ENCODE measurements around the gene TMEM200B.
"Not testable (repeated sequence)": the region's sequence is repeated elsewhere in the genome, so short reads cannot be mapped to it uniquely, and the experiment has no call there.

TMEM200B gene

DNA sequence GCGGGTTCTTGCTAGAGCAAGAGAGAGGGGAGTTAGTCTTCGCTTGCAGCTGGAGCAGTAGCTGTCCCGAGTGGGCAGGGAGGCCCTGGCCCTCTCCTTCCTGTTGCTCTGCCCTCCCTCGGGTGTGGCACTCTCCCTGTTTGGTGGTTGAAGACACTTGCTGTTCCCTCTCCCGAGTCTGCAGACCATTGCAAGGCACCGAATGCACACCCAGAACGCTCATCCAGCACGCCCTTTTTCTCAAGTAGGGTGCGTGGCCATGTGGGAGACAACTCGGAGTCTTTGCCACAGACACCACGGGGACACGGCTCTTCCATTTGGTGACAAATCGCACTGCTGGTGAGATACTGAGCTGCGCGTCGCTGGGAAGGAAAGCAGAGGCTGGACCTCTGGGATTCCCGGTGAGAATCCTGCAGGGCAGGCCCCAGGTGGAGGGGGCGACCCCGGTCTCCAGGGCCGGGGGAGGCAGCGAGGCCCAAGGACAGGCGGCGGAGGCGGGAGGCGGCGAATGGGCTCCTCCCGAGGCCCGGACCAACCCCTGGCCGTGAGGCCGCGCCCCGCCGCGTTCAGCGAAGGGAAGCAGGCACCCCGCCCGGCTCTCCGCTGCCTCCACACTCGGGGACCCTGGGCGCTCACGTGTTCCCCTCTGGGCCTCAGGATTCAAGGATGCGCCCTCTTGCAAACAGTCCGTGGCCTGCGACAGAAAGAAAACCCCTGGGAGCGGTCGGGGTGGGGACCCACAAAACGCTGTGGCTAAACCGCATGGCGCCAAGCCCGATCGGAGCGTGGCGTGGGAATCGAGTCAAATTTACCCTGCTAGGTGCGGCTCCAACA is 10.4 kb upstream of the TMEM200B start:
- DNase-seq = no peak

DNA sequence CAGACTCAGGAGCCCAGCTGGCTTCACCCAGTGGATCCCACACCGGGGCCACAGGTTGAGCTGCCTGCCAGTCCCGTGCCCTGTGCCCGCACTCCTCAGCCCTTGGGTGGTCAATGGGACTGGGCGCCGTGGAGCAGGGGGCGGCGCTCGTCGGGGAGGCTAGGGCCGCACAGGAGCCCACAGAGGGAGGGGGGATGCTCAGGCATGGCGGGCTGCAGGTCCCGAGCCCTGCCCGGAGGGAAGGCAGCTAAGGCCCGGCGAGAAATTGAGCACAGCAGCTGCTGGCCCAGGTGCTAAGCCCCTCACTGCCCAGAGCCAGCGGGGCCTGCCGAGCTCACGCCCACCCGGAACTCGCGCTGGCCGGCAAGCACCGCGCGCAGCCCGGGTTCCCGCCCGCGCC is 7.4 kb upstream of the TMEM200B start:
- not testable (repeated sequence) for DNase-seq

DNA sequence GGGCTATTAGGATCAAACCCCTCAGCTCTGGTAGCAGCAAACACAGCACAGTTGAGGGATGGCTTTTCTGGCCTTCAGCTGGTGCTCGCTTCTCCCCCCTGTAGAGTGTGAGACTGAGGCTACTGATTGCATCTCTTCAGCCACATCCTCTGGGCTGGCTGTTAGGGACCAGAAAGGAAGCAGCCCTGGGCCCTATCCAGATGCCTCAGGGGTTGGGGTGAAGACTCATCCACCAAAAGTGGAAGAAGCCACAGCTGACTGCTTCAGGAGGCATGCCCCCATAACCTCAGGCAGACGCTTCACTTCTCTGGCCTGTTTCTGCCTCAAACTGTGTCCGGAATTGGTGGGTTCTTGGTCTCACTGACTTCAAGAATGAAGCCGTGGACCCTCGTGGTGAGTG is 6.2 kb upstream of the TMEM200B start:
- DNase-seq = no peak

DNA sequence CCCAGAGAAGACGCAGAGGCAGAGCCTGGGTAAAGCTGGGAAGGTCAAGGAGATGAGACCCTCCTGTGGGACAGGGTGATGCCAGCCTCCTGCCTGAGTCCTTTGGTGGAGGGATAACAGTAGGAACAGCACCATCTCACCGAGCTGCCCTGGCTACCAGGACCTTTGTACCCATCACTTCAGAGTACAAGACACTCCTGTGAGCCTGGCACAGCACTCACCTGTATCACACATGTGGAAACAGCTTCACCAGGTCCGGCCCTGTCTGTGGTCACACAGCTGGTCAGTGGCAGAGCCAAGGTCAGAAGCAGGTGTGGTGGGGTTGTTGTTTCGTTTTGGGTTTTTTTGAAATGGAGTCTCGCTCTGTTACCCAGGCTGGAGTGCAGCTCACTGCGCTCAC is 5.0 kb upstream of the TMEM200B start:
- no peak for DNase-seq

DNA sequence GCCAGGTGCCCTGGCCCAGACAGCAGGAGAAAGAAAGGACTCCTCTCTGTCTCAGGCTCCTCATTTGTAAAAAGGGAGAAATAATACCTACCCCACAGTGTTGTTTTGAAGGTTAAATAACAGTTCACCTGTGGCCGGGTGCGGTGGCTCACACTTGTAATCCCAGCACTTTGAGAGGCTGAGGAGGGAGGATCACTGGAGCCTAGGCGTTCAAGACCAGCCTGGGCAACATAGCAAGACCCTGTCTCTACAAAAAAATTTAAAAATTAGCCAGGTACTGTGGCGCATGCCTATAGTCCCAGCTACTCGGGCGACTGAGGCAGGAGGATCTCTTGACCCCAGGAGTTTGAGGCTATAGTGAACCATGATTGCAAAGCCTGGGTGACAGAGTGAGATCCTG is 2.5 kb upstream of the TMEM200B start:
- no peak for DNase-seq

DNA sequence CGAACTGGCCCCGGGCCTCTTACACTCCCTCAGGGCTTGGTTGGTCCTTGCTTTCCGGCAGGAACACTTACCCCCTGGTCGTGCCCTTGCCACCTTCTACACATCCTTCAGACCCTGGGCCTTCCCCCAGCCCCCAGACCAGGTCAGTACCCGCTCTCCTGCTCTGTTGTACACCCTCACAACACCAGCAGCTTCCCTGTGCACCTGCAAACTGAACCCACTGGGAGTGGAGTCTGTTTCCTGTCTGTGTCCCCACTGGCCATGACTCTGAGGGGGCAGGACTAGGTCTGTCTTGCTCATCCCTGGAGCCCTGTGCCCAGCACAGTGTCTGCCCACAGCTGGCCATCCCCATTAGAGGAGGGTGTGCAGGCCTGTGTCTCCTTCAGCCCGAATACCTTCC is 2.1 kb upstream of the TMEM200B start:
- DNase-seq = no peak

DNA sequence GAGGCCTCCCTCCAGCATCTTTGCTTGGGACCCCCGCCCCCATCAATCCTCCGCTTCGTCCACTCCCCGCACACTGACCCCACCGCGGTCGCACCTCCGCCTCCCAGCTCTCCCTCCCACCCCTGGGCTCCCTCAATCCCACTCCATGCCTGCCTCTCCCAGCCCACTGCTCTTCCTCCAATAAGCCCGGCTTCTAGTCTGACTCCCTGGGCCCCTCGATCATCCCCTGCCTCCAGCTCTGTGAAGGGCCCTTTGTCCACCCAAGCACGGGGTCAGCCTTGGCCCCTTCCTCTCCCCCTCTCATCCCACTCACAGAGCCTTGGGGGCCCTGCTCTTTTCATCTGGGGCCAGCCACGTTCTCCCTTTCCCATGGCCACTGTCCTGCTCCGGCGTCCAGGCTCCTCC is 1.5 kb upstream of the TMEM200B start:
- no peak for DNase-seq

DNA sequence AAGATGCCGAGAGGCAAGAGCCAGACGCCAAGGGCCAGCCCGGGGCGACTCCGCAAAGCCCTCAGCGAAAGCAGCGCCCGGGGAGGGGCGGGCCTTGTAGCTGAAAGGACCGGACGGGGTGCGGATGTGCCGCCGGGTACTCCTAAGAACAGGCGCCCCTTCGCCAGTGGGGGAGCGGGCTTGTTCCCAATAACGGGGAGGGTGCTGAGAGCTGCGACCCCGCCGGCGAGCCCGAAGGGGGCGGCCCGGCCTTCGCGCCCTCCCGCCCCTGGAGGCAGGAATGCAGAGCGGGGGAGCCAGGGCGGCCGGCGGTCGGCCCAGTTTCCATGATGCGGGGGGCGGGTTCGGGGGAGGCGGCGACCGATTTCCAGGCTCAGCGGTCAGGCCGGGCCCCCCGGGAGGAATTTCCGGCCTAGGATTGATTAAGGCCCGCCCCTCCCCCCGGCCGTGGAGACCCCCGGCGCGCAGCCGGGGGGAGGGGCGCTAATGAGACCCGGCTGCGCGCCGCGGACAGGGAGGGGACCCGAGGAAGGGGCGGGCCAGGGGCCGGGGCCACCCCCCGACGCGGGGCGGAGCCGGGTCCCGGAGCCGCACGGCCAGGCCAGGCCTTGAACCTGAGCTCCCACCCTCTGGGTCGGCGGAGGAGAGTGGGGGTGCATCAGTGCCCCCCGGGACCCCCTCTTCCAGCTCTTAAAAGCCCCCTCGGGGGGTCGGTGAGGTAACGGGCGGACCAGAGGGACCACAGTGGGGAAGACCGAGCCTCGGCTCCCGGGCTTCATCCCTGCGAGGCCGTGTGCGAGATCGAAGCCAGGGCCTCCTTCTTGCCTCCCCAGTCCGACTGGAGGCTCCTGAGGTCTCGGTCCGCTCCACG is 898 bp upstream of the TMEM200B start:
- no peak for DNase-seq

DNA sequence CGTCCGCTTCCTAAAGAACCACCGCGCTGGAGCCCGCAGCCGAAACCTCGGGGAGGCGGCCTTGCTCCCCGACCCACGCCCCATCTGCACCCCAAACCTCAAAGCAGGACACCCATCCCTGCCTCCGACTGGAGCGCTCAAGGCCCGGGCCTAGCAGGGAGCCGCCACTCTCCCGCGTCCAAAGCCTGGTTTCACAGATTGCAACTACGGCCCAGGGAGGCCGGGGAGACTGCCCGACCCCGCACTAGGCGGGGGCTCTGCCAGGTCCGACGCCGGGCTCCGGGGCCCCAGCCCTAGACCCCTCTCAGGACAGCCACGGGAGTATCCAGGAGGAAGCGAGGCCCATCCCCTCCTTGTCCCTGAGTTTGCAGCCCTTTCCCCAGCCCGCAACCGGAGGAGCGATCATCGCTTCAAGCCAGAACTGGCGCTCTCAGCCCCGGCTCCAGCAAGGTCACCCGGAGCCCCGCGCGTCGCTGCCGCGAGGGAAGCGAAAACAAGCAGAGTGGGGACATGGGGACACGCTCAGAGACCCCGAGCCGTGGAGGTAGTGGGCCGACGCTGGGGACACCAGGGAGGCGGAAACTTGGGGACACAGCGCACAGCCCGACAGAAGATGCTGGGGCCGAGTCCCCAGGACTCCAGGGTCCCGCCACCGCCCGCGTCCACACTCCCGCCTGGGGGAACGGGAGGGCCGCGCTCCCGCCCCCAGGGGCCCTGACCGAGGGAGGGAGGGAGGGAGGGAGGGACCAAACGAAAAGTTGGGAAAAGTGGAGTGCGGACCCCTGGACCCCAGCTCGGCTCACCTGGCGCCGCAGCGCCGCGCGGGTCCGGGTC is 433 bp downstream of the TMEM200B start:
- no peak for DNase-seq

DNA sequence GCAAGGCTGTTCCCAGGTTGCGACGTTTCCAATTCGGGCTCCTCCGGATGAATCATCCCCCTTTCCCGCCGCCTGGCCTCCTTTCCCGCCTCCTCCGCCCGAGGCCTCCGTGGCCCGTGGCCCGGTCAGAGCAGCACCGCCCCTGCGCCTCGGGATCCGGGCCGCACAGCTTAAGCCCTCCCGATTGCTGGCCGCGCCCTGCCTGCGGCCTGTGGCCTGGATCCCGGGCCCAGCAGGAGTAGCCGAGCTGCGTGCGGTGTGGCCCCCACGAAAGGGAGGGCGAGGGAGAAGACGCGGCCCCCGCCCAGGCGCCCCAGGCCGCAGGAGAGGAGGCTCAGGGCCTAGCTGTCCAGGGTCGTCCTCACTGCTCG is 1.0 kb downstream of the TMEM200B start:
- no peak for DNase-seq

DNA sequence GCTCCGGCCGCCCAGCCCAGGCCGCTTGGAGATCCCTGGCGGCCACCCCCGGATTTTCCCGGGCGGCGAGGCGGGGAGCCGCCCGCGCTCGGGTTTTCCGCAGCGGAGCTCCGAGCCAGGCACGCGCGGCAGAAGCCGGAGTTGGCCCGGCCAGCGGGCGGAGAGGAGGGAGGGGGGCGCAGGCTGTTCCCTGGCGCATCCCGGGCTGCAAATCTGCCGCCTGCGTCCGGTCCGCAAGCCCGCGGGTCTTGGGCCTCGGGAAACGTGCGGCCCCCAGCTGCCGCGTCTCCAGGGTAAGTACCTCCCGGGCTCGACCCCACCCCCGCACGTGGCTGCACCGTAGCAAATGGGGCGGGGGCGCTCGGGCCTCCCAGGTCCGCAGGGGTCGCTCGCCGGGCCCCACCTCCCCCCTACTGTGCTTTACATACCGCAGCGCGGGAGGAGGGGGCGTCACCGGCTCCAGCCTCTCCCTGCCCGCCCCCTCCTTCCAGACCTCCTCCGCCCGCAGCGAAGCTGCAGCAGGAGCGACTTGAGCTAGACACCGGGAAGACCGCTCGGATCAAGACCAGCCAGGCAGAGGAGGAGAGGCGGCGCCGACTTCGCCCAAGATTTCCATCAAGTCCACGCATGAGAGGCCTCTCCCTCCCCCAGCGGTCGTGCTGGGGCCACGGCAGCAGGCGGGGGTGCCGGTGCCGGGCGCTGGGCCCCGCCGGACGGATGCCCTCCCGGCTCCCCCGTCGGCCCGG is 1.6 kb downstream of the TMEM200B start:
- DNase-seq = no peak

DNA sequence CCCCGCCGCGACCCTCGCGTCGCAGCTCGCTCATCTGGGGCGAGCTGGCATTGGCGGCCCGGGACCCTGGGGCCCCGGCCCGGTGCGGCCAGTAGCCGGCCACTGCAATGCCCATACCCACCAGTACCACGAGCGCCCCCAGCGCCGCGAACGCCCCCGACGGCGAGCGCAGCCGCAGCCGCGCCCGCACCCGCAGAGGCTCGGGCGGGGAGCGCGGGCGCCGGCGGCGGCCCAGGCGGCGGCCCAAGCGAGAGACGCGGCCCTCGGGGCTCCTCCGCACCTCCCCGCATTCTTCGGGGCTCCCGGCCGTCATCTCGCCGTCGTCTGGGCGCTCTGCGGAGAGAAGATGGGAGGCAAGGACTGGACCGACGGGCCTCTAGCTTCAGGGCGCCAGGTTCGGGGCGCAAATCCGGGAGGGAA is 2.2 kb downstream of the TMEM200B start:
- DNase-seq = no peak

DNA sequence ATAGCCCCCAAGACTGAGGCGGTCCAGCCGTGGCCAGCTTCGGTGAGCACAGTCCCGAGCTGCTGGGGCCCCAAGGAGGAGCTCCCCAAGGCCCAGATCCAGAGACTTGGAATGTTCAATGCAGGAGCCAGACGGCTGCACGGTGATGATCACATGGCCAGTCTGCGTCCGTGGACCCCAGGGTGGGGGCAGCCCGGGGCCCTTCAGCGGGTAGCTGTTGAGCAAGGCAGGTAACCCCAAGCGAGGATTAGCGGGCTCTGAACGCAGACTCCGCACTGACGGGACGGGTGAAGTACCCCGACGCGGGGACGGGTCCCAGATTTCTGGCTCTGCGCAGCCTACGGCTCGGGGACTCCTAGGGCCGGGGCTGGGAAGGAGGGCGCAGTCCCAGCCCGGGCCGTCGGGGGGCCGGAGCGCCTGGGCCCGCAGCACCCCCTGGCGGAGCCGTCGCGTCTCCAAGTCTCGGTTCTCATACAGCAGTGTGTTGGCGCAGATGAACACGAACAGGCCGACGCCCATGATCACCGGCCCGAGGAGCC is 2.7 kb downstream of the TMEM200B start:
- no peak for DNase-seq

DNA sequence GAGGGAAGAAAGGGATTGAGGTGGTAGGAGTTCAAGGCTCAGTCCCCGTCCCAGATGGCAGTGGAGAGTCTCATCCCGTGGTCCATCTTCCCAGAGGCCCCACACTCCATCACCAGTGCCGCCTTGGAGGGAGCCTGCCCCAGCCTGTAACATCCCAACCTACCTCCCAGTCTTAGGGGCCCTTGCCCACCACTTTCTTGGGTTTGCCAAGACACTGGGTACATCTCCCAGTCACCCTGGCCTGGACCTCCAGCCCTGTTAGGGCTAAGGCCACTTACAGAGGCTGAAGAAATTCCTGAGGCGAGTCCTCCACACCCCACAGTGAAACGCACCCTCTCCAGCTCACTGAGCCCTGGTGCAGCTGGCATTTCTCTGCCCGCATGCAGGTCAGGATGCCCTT is 3.3 kb downstream of the TMEM200B start:
- DNase-seq = no peak

DNA sequence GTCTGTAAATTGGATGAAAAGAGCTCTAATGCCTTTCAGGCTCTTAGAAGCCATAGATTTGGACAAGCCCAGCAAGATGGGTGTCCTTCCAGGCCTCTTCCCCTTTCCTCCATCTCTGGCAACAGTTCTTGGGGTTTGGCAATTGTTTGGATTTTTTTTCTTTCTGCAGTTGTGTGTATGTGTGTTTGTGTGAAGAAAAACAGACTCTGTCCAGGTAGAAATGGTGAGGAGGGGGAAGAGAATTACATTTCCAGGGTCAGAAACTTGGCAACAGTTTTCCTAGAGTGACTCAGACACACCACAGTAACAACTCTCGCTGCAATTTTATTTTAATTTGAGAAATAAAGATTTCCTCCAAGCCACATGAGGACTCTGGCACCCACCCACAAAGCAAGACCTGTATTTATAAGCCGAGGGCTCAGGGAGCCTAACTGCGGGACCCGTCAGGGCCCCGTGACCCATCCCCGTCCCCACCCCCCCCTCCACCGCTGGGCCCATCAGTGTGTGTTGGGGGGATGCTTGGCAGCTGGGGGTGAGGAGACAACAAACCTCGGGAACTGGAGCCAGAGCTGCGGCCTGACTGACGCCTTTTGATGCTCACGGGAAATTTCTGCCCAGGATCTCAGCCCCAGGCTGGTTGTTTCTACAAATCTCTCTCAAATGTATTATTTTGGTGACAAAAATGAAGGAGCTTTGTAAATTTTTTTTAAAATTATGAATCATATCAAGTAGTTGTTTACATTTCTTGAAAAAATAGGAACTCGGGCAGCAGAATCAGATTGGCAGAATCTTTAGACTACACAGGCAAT is 4.4 kb downstream of the TMEM200B start:
- no peak for DNase-seq

DNA sequence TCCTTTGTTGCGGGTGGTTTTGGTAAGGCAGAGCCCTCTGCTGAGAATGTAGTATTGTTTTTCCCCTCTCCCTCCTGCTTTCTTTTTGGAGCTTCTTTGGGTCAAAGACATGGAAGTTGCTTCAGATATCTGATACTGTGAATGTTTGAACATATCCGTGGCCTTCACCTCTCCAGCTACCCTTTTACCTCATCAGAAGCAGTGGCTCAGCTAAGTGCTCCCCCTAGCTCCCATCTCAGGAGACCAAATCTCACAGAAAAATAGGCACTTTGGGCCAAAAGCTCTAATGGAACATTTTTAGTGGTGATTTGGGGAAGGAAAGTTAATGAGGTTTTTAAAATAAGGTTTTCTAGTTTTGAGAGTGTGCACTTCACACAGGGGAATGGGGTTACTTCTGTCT is 6.3 kb downstream of the TMEM200B start:
- DNase-seq = no peak

DNA sequence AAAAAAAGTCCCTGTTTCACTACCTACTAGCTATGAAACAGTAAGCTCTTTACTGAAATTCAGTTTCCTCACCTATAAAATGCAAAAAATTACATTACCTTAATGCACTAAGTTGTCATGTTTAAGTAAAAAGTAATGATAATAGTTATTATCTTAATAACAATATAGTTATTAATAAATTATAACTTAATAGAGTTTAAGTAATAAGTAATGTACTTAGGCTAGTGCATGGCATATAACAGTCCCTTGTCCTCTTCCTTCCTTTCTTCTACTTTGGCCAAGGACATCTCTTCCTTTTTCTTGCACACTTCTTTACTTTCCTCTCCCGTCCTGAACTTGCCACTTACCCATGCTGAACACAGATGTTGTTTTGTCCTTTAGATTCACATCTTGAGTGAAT is 9.0 kb downstream of the TMEM200B start:
- no peak for DNase-seq

DNA sequence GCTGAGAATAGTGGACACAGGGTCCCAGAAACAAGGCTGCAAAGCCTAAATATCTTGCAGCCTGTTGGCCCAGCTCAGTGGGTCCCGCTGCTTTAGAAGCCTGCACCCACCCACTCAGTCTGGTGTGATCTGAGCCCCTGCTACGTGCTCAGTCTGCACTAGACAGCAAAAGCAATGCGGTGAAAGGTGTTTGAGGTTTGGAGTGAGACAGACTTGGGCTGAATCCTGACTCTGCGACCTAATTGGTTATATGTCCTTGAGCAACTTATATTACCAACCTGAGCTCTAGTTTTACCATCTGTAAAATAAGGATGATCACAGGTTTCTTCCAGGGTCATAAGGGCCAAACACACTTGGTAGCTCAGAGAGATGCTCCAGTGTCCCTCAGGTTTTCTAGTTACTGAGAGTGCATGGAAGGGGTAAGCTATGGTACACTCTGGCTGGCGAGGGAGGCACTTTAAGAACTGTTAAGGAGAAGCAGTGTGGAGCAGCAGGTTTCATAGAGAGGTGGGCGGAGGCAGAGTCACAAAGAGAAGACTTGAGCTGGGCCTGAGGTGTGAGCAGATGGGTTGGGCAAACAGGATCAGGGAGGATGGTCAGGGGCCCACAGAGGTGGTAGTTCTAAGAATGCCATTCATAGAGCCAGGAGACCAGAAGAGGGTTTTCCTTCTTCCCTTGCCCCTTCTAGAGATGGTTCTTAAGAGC is 10.1 kb downstream of the TMEM200B start:
- DNase-seq = no peak

DNA sequence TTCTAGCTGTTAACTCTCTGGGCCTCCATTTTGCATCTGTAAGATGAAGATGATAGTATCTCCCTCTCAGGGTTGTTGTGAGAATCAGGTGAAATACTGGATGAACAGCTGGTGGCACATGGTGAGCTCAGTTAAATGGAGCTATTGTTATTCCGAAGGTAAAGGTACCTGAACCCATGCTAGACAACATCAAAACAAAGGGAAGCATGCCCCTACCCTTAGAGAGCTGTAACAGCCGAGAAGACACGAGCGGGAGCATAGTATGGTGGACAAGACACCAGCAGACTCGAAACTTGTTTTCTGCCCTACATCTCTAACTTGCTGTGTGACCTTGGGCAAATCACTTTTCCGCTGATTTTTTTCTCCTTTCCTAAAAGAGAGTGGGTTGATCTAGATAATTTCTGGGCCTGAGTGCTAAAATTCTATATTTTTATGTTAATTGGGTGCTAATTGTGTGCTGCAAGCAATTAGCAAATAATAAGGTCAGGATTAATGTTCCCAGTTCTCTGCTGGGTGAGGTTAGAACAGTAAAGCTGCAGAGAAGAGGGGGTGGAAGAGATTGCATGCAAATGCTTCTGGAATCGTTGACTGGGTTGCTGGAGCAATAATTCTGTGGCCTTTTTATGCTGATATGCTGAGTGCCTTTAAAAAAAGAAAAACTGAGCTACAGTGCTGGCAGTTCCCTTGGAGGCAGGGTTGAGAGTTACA is 10.8 kb downstream of the TMEM200B start:
- no peak for DNase-seq

DNA sequence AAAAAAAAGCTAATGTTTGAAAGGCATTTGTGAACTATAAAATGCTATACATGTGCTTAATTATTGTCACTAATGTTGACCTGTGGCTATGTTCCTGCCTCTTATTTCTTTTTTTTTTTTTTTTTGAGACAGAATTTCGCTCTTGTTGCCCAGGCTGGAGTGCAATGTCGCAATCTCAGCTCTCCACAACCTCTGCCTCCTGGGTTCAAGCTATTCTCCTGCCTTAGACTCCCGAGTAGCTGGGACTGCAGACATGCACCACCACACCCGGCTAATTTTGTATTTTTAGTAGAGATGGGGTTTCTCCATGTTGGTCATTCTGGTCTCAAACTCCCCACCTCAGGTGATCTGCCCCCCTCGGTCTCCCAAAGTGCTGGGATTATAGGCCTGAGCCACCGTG is 15.7 kb downstream of the TMEM200B start:
- DNase-seq = not testable (repeated sequence)

Data from SHP77 treated with DMSO at 0.1 percent for 48 hours (cell line).